Uterus (tissue), 4 donors: ENCODE data around the gene POLR3H. TPM values are rescaled to one million over a fixed set of nuclear protein-coding genes. Genes with fewer than 3 reads are reported as not detected.

Experiments
- DNase-seq, 2 donors: peaks; one replicate each; pipeline ENCODE4 v3.0.0-alpha.2; 2019 to 2020
- H3K27ac ChIP-seq, 2 donors: fragments of 200-600 bp; sonication (generic); 1 replicate in 1 of 2; 2 replicates in 1 of 2; pipeline ENCODE4 v1.5.1; 2016 to 2018
- H3K27me3 ChIP-seq, 2 donors: fragments of 200-600 bp; sonication (generic); one replicate each; pipeline ENCODE4 v1.5.1; 2018 to 2019; ENCODE audit warnings: control low read depth in 1 of 2
- H3K36me3 ChIP-seq, 2 donors: fragments of 200-600 bp; sonication (generic); one replicate each; pipeline ENCODE4 v1.5.1; 2019; ENCODE audit warnings: control low read depth in 1 of 2
- H3K4me1 ChIP-seq, 2 donors: fragments of 200-600 bp; sonication (generic); one replicate each; pipeline ENCODE4 v1.5.1; 2018 to 2019; ENCODE audit warnings: control low read depth in 1 of 2
- H3K4me3 ChIP-seq, 2 donors: fragments of 200-600 bp; sonication (generic); 1 replicate in 1 of 2; 2 replicates in 1 of 2; pipeline ENCODE4 v1.5.1; 2018 to 2019; ENCODE audit warnings: mild to moderate bottlenecking in 1 of 2
- H3K9me3 ChIP-seq, 2 donors: fragments of 200-600 bp; sonication (generic); one replicate each; pipeline ENCODE4 v1.5.1; 2019; ENCODE audit warnings: control low read depth in 1 of 2
- POLR2A ChIP-seq, 2 donors: fragments of 450-650 bp; IDR thresholded peaks; one replicate each; pipeline ENCODE4 v1.6.1; 2016; ENCODE audit warnings: antibody characterized with exemption in 2 of 2, mild to moderate bottlenecking in 1 of 2, moderate library complexity in 1 of 2
- intact Hi-C: fragments of 100-400 bp; cut with DNase I; formaldehyde crosslinking; loops from one replicate; pipeline ENCODE4 v1.15.1; 2023; ENCODE audit warnings: low total_unique reads
- total RNA-seq, 4 donors: library from RNA; depleted of rRNA in 3 of 4; stranded (reverse); fragments of >200 nt in 3 of 4; gene quantifications; one replicate each; pipeline versions ENCODE4 v1.1.0 to v1.2.4, GENCODE V29; 2014 to 2023
- TF ChIP-seq, protein P1 (sequence below), 4 experiments: fragments of 200-600 bp in 2 of 4; fragments of 450-650 bp in 2 of 4; sonication (generic) in 2 of 4; IDR thresholded peaks; one replicate each; pipeline ENCODE4 v1.5.1; 2016 to 2019; ENCODE audit warnings: antibody characterized with exemption in 4 of 4, mild to moderate bottlenecking in 2 of 4, moderate library complexity in 1 of 4
- donor health status: DM: yes; HTN: yes; CAD: no.

Gene POLR3H
- total RNA-seq, 4 donors from 2014 or later = 3.2 to 41.9 (median 16.6) TPM

DNA sequence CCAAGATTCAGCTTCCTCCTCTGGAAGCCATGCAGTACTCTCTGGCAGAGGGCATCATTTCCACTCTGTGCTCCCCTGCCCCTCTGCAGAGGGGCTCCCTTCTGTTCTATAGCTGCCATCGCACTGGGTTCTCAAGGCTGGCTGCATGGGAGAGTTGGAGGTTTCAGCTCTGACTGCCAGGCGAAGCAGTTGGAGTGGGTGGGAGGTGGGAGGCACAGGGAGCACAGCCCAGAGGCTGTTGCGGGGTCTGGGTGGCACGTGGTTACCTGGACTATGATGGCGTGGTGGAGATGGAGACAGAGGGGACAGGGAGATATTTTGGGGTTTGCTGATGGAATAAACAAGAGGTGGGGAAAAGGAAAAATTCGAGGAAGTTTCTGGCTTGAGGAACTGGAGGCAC lies 40.6 kb upstream of the POLR3H start:
- H3K4me3 ChIP-seq = no peak overlapping the region
- H3K27ac ChIP-seq = no peak overlapping the region
- H3K36me3 ChIP-seq = no peaks in the 10 kb centered on the region
- H3K4me1 ChIP-seq = no peaks in the 10 kb centered on the region
- no peak for DNase-seq
- no peaks in the 10 kb centered on the region for H3K27me3 ChIP-seq
- intact Hi-C loops = no loop called here
- TF ChIP-seq, protein P1, sequence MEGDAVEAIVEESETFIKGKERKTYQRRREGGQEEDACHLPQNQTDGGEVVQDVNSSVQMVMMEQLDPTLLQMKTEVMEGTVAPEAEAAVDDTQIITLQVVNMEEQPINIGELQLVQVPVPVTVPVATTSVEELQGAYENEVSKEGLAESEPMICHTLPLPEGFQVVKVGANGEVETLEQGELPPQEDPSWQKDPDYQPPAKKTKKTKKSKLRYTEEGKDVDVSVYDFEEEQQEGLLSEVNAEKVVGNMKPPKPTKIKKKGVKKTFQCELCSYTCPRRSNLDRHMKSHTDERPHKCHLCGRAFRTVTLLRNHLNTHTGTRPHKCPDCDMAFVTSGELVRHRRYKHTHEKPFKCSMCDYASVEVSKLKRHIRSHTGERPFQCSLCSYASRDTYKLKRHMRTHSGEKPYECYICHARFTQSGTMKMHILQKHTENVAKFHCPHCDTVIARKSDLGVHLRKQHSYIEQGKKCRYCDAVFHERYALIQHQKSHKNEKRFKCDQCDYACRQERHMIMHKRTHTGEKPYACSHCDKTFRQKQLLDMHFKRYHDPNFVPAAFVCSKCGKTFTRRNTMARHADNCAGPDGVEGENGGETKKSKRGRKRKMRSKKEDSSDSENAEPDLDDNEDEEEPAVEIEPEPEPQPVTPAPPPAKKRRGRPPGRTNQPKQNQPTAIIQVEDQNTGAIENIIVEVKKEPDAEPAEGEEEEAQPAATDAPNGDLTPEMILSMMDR (IDR thresholded peaks at IDR 0.05) = no peak
- TF ChIP-seq POLR2A (IDR thresholded peaks at IDR 0.05) = no peak
- no peaks in the 10 kb centered on the region for H3K9me3 ChIP-seq

DNA sequence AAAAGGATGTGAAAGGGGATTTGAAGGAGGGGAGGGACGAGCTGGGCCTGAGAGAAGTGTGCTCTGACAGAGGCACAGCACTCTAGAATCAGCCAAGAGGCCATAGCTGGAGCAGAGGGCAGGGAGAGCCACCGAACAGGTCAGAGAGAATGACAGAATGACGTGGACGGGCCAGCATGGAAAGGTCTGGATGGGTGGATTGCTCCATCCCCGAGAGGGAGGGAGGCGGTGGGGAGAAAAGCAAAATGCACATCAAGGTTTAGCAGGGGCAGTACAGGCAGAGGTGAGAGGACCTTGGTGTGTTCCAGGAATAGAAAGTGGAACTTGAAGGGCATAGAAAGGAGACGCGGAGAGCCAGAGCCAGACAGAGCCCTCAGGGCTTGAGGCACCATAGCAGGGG lies 38.4 kb upstream of the POLR3H start:
- intact Hi-C loops = no loop called here
- no peaks in the 10 kb centered on the region for H3K36me3 ChIP-seq

DNA sequence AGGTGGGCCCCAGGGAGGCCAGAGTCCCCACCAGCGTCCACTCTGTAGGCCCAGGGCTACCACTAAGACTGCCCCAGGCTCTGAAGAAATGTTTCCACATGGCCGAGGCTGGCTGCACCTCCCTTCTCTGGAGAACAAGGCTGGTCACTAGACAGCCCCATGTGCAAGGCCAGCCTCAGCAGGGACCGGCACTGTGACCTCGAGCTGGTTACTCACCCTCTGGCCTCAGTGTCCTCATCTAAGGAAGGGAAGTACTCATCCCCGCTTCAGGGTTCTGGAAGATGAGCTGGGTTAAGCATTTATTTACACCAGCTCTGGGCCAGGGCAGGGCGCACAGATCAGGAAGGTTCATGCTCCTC lies 35.7 kb upstream of the POLR3H start:
- Histone ChIP-seq H3K27me3 (no peaks in the 10 kb centered on the region), H3K4me3 (no peak overlapping the region), H3K36me3 (no peaks in the 10 kb centered on the region), H3K4me1 (peaks cover 0 to 4% of the 10 kb centered on the region in 2 donors), H3K9me3 (no peaks in the 10 kb centered on the region), H3K27ac (no peak overlapping the region)
- intact Hi-C loops = no loop called here
- DNase-seq = no peak
- TF ChIP-seq POLR2A (IDR thresholded peaks at IDR 0.05) = no peak
- TF ChIP-seq, protein P1 (IDR thresholded peaks at IDR 0.05) = no peak

More for the DNA sequence above, 38.4 kb upstream of the POLR3H start:
- no peak for TF ChIP-seq POLR2A (IDR thresholded peaks at IDR 0.05)
- TF ChIP-seq, protein P1 (IDR thresholded peaks at IDR 0.05) = no peak
- Histone ChIP-seq H3K27ac (no peak overlapping the region), H3K9me3 (no peaks in the 10 kb centered on the region), H3K4me3 (no peak overlapping the region), H3K27me3 (no peaks in the 10 kb centered on the region), H3K4me1 (no peaks in the 10 kb centered on the region)
- DNase-seq = no peak

DNA sequence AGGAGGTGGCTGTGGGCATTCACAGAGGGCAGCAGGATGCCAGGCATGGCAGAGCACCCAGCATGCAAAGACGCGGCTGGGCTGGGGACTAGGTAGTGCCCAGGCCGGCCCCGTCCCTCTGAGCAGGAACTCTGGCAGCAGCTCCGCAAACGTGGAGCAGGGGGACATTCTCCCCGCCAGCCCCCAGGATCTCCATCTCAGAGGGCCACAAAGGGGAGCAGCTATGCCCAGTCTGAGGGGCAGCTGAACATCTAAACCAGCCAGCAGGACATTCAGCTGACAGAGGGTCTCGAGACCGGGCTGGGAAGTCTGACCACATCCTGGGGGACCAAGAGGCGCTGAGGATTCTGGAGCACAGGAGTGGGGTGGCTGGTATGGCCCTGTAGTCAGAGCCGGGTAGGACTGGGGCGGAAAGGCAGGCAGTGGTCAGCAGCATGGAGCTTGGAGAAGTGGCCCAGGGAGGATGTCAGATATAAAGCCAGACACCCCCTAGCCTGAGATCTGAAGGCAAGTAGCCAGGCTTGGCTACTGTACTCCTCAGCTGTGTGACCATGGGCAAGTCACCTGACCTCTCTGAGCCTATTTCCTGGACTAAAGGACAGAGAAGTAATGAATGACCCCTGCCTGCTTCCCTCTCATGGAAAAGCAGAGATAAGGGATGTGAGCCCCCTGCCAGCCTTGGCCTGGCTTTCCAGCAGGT lies 35.2 kb upstream of the POLR3H start:
- TF ChIP-seq, protein P1 (IDR thresholded peaks at IDR 0.05) = no peak
- no peak for TF ChIP-seq POLR2A (IDR thresholded peaks at IDR 0.05)
- no peak for DNase-seq
- Histone ChIP-seq H3K4me1 (peaks cover 0 to 9% of the 10 kb centered on the region in 2 donors), H3K27me3 (no peaks in the 10 kb centered on the region), H3K4me3 (no peak overlapping the region), H3K27ac (no peak overlapping the region), H3K36me3 (no peaks in the 10 kb centered on the region), H3K9me3 (no peaks in the 10 kb centered on the region)
- intact Hi-C loops = no loop called here

DNA sequence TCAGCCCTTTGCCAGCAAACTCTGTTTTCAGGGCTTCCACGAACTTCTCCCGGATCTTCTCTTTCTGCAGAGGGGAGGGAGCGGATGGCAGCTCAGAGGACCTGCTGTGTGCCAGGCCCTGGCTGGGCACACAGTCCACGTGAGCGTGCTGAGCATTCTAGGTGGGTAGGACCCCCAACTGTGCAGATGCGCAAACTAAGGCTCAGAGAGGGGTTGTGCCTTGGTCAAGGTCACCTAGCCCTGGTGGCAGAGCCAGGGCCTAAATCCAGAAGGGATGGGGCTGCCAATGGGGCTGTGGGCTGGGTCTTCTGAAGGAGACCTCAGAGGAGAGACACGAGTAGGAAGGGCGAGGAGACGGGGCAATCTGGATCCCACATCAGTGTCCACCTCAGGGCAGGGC lies 34.5 kb upstream of the POLR3H start:
- Histone ChIP-seq H3K9me3 (no peaks in the 10 kb centered on the region), H3K27me3 (no peaks in the 10 kb centered on the region), H3K4me3 (no peak overlapping the region), H3K27ac (no peak overlapping the region), H3K36me3 (no peaks in the 10 kb centered on the region), H3K4me1 (peaks cover 0 to 10% of the 10 kb centered on the region in 2 donors)
- no peak for DNase-seq
- TF ChIP-seq POLR2A (IDR thresholded peaks at IDR 0.05) = no peak
- TF ChIP-seq, protein P1 (IDR thresholded peaks at IDR 0.05) = no peak
- intact Hi-C loops = no loop called here
